Thyroid gland (tissue), 4 donors: Measurements from ENCODE around the gene CLEC2D. TPM values are rescaled to one million over a fixed set of nuclear protein-coding genes. Genes with fewer than 3 reads are reported as not detected.
"Not testable (repeated sequence)": the region's sequence is repeated elsewhere in the genome, so short reads cannot be mapped to it uniquely, and the experiment has no call there.

Experiments
- DNase-seq, 2 donors: peaks; one replicate each; pipeline ENCODE4 v3.0.0-alpha.2; 2019
- H3K27ac ChIP-seq, 3 donors: fragments of 200-600 bp; sonication (generic); 1 replicate in 2 of 3; 2 replicates in 1 of 3; pipeline ENCODE4 v1.5.1; 2016 to 2019; ENCODE audit warnings: mild to moderate bottlenecking in 1 of 3, moderate library complexity in 1 of 3
- H3K27me3 ChIP-seq: fragments of 200-600 bp; sonication (generic); one replicate; pipeline ENCODE4 v1.5.1; 2019
- H3K36me3 ChIP-seq, 2 donors: fragments of 200-600 bp; sonication (generic); one replicate each; pipeline ENCODE4 v1.5.1; 2016 to 2019
- H3K4me1 ChIP-seq, 2 donors: fragments of 200-600 bp; sonication (generic); one replicate each; pipeline ENCODE4 v1.5.1; 2017 to 2019
- H3K4me3 ChIP-seq, 3 donors: fragments of 200-600 bp; sonication (generic); replicated peaks in 1 of 3; 1 replicate in 2 of 3; 2 replicates in 1 of 3; pipeline ENCODE4 v1.5.1; 2016; ENCODE audit warnings: mild to moderate bottlenecking in 1 of 3
- H3K9me3 ChIP-seq: fragments of 200-600 bp; sonication (generic); one replicate; pipeline ENCODE4 v1.5.1; 2017
- POLR2A ChIP-seq, 2 donors: fragments of 450-650 bp; IDR thresholded peaks; one replicate each; pipeline ENCODE4 v1.6.1; 2017; ENCODE audit warnings: antibody characterized with exemption in 2 of 2, mild to moderate bottlenecking in 2 of 2, moderate library complexity in 1 of 2
- WGBS, 2 donors: methylation state at CpG; one replicate each; pipeline ENCODE4 v1.1.5; 2017; 5-methylcytosine and 5-hydroxymethylcytosine counted together
- intact Hi-C: fragments of 100-400 bp; cut with DNase I; formaldehyde crosslinking; loops from one replicate; pipeline ENCODE4 v1.15.1; 2023
- total RNA-seq, 4 donors: library from RNA; depleted of rRNA; stranded (reverse); fragments of >200 nt; gene quantifications; one replicate each; pipeline ENCODE4 v1.2.3, GENCODE V29; 2016
- TF ChIP-seq, protein P1 (sequence below), 6 experiments: fragments of 200-600 bp in 3 of 6; fragments of 450-650 bp in 3 of 6; sonication (generic) in 3 of 6; IDR thresholded peaks; one replicate each; pipeline ENCODE4 v1.5.1; 2016 to 2019; ENCODE audit warnings: antibody characterized with exemption in 6 of 6, mild to moderate bottlenecking in 2 of 6, inconsistent platforms in 1 of 6, moderate library complexity in 1 of 6

CLEC2D gene
- total RNA-seq, 4 donors from 2014 or later: 4.9 to 11.3 (median 9.8) TPM

DNA sequence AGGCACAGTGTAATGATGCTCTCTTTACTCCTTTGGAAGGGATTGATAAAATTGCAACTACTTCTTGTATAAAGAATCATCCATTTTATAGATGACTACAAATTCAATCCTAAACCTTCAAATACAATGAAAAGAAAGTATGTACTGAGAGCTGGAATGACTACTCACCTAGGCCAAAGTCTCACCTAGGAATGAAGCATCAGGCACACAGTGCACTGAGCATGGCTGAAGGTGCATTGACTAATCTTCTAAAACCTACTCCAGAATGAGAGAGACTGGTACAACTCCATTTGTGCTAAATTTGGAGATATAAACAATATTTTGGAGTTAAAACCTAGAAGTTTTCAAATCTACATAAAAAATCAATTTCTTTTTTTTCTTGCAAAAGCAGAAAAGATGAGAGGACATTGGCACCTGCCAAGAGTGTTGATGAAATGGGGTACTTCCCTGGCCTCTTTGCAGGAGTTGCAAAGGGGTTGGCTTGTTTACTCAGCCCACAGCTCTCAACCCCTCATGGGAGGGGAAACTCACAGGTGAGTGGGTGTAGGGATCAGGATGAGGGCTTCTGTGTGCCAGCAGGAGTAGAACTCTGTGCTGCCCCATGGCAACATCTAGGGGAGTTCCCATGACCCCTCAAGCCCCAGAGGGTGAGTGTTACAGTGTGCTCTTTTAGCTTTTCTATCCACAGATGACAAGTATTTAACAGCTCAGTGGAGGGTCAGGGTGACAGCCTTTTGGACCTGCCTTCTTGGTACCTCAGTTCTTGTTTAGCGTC is 32.1 kb downstream of the CLEC2D start:
- Histone ChIP-seq H3K27ac (no peak overlapping the region), H3K36me3 (no peaks in the 10 kb centered on the region), H3K4me3 (no peak overlapping the region), H3K9me3 (no peaks in the 10 kb centered on the region), H3K27me3 (no peaks in the 10 kb centered on the region), H3K4me1 (no peaks in the 10 kb centered on the region)
- TF ChIP-seq, protein P1, sequence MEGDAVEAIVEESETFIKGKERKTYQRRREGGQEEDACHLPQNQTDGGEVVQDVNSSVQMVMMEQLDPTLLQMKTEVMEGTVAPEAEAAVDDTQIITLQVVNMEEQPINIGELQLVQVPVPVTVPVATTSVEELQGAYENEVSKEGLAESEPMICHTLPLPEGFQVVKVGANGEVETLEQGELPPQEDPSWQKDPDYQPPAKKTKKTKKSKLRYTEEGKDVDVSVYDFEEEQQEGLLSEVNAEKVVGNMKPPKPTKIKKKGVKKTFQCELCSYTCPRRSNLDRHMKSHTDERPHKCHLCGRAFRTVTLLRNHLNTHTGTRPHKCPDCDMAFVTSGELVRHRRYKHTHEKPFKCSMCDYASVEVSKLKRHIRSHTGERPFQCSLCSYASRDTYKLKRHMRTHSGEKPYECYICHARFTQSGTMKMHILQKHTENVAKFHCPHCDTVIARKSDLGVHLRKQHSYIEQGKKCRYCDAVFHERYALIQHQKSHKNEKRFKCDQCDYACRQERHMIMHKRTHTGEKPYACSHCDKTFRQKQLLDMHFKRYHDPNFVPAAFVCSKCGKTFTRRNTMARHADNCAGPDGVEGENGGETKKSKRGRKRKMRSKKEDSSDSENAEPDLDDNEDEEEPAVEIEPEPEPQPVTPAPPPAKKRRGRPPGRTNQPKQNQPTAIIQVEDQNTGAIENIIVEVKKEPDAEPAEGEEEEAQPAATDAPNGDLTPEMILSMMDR (IDR thresholded peaks at IDR 0.05): no peak
- no peak for TF ChIP-seq POLR2A (IDR thresholded peaks at IDR 0.05)
- intact Hi-C loops: no loop called here
- DNase-seq: no peak
- WGBS, 2 donors: 100% methylated on average over 1 of the region's 1 CpG

DNA sequence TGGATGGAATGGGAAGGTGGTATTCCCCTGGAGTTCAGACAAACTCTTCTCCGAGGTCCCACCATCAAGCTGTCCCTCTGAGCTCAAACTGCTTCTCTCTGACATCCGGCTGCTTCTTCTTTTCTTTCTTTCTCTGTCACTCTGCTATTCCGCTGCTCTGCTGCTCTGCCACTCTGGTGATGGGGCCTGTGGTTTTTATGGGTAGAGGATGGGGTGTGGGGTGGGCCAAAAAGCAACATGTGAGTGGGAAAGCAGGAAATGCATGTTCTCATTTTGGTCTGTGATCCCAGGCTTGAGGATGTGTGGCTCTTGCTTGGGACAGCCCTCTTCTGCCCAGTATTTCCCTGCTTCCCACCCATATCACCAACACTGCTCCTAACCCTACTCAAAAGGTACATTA is 32.7 kb downstream of the CLEC2D start:
- no peaks in the 10 kb centered on the region for H3K36me3 ChIP-seq
- TF ChIP-seq, protein P1 (IDR thresholded peaks at IDR 0.05): no peak
- TF ChIP-seq POLR2A (IDR thresholded peaks at IDR 0.05): no peak
- H3K27me3 ChIP-seq: no peaks in the 10 kb centered on the region
- intact Hi-C loops: no loop called here
- H3K9me3 ChIP-seq: no peaks in the 10 kb centered on the region
- no peak overlapping the region for H3K27ac ChIP-seq
- H3K4me1 ChIP-seq: no peaks in the 10 kb centered on the region
- 88 to 90% methylated on average over 3 of the region's 3 CpGs for WGBS, 2 donors
- no peak for DNase-seq
- H3K4me3 ChIP-seq: no peak overlapping the region

DNA sequence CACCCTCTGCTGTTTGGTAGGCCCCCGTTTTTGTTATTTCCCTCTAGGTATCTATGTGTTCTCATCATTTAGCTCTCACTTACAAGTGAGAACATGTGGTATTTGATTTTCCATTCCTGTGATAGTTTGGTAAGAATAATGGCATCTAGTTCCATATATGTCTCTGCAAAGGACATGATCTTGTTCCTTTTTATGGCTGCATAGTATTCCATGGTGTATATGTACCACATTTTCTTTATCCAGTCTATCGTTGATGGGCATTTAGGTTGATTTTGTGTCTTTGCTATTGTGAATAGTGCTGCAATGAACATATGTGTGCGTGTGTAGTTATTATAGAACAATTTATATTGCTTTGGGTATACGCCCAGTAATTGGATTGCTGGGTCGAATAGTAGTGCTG is 35.0 kb downstream of the CLEC2D start:
- H3K27ac ChIP-seq, H3K27me3 ChIP-seq, intact Hi-C loops, H3K36me3 ChIP-seq, H3K4me3 ChIP-seq, H3K4me1 ChIP-seq, DNase-seq, H3K9me3 ChIP-seq: not testable (repeated sequence)
- 95% methylated on average over 5 of the region's 5 CpGs for WGBS, 2 donors

DNA sequence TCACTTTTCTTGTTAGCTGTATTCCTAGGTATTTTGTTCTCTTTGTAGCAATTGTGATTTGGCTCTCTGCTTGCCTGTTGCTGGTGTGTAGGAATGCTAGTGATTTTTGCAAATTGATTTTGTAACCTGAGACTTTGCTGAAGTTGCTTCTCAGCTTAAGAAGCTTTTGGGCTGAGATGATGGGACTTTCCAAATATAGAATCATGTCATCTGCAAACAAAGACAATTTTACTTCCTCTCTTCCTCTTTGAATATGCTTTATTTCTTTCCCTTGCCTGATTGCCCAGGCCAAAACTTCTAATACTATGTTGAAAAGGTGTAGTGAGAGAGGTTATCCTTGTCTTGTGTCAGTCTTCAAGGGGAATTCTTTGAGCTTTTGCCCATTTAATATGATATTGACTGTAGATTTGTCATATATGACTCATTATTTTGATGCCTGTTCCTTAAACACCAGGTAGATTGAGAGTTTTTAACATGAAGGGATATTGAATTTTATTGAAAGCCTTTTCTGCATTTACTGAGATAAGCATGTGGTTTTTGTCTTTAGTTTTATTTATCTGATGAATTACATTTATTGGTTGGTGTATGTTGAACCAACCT is 36.7 kb downstream of the CLEC2D start:
- DNase-seq: no peak
- no peaks in the 10 kb centered on the region for H3K4me1 ChIP-seq
- no peak overlapping the region for H3K27ac ChIP-seq
- TF ChIP-seq POLR2A (IDR thresholded peaks at IDR 0.05): no peak
- TF ChIP-seq, protein P1 (IDR thresholded peaks at IDR 0.05): no peak
- H3K36me3 ChIP-seq: no peaks in the 10 kb centered on the region
- H3K4me3 ChIP-seq: no peak overlapping the region
- no peaks in the 10 kb centered on the region for H3K9me3 ChIP-seq
- no peaks in the 10 kb centered on the region for H3K27me3 ChIP-seq
- intact Hi-C loops: no loop called here

DNA sequence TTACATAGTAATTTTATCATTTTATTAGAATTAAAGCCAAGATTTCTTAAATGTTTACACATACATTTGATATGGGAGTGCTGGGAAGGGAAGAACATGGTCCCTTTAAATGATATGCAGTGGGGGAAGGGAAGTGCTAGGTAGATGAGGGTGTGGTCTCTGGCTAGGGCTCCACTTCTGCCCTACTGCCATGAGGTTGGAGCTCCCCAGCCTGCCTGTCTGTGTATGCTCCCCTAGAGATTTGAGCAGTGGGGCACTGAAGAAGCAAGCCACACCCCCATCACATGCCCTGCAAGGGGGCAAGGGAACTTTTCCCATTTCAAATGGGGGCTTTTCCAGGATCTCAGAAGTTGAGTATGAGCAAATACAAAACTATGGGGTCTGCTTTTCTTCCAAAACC is 37.8 kb downstream of the CLEC2D start:
- Histone ChIP-seq H3K27ac (no peak overlapping the region), H3K4me1 (no peaks in the 10 kb centered on the region), H3K9me3 (no peaks in the 10 kb centered on the region), H3K27me3 (no peaks in the 10 kb centered on the region), H3K36me3 (no peaks in the 10 kb centered on the region), H3K4me3 (no peak overlapping the region)
- TF ChIP-seq POLR2A (IDR thresholded peaks at IDR 0.05): no peak
- TF ChIP-seq, protein P1 (IDR thresholded peaks at IDR 0.05): no peak
- DNase-seq: no peak
- intact Hi-C loops: no loop called here
